C4-2B (cell line): ENCODE measurements around the gene GFPT1.

Source experiments
- H3K27ac ChIP-seq: fragments of 450-650 bp; 2 replicates; pipeline ENCODE4 v1.5.1; 2017
- ZFX ChIP-seq: fragments of 450-650 bp; IDR thresholded peaks from 2 replicates; pipeline ENCODE4 v1.6.1; 2017
- TF ChIP-seq, protein P1 (sequence below): fragments of 450-650 bp; conservative IDR thresholded peaks from 2 replicates; pipeline ENCODE4 v1.5.1; 2017; ENCODE audit warnings: mild to moderate bottlenecking

The GFPT1 gene

DNA sequence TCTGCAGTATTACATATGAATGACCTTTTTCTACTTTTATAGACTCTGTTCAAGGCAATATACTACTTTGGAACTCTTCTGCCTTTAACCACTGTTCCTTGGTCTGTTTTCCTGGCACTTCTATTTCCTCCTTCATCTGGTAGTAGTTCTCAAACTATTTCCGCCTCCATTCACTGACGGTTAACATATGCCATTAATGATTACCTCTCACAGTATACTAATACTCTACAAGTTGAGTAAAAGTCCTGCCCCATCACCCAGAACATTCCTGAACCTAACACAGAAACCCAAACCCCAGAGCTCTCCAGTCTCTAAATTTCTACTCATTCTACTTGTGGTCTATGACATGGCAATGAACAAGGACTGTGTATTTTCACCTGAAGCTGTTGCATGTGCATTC is 4.5 kb downstream of the GFPT1 start:
- H3K27ac ChIP-seq, result no peak overlapping the region

DNA sequence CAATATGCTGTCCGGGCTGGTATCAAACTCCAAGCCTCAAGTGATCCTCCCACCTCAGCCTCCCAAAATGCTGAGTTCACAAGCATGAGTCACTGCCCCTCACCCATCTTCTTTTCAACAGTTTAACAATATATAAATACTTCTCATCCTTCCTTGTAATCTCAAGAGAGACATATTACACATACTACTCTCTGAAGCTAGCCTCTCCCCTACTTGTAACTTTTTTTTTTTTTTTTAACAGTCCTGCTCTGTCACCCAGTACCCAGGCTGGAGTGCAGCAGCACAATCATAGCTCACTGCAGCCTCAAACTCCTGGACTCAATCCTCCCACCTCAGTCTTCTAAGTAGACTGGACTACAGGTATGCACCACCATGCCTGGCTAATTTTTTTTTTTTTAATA is 5.7 kb downstream of the GFPT1 start:
- no peak overlapping the region for H3K27ac ChIP-seq
- TF ChIP-seq, protein P1, sequence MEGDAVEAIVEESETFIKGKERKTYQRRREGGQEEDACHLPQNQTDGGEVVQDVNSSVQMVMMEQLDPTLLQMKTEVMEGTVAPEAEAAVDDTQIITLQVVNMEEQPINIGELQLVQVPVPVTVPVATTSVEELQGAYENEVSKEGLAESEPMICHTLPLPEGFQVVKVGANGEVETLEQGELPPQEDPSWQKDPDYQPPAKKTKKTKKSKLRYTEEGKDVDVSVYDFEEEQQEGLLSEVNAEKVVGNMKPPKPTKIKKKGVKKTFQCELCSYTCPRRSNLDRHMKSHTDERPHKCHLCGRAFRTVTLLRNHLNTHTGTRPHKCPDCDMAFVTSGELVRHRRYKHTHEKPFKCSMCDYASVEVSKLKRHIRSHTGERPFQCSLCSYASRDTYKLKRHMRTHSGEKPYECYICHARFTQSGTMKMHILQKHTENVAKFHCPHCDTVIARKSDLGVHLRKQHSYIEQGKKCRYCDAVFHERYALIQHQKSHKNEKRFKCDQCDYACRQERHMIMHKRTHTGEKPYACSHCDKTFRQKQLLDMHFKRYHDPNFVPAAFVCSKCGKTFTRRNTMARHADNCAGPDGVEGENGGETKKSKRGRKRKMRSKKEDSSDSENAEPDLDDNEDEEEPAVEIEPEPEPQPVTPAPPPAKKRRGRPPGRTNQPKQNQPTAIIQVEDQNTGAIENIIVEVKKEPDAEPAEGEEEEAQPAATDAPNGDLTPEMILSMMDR, result no peak
- no peak for TF ChIP-seq ZFX

More for the DNA sequence above, 4.5 kb downstream of the GFPT1 start:
- TF ChIP-seq, protein P1, result no peak
- TF ChIP-seq ZFX, result no peak

DNA sequence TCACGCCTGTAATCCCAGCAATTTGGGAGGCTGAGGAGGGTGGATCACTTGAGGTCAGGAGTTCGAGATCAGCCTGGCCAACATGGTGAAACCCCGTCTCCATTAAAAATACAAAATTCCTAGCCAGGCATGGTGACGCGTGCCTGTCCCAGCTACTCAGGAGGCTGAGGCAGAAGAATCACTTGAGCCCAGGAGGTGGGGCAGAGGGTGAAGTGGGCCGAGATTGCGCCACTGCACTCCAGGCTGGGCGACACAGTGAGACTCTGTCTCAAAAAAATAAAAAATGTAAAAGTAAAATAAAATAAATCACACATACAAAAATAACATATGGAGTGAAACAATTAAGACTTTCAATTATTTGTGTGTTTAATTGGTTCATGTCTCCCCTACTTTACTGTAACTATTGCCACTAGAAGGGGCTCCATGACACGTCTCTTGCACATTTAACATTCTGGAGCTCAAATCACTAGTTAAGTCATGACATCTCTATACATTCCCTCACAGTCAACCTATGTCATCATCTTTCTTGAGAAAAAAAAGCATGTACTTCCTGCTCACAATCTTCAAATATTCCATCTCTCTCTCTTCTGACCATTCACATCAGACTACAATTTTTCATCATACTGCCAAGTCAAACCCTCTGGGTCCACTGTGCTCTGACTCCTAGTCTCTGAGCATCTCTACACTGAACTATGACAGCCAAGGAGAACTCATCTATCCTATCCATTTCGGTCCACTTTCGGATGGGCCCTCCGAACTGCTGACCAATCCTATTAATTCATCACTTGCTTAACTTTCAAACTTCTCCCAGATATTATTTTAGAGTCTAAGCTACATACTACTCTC is 6.7 kb downstream of the GFPT1 start:
- TF ChIP-seq ZFX, result no peak
- TF ChIP-seq, protein P1, result no peak
- no peak overlapping the region for H3K27ac ChIP-seq

DNA sequence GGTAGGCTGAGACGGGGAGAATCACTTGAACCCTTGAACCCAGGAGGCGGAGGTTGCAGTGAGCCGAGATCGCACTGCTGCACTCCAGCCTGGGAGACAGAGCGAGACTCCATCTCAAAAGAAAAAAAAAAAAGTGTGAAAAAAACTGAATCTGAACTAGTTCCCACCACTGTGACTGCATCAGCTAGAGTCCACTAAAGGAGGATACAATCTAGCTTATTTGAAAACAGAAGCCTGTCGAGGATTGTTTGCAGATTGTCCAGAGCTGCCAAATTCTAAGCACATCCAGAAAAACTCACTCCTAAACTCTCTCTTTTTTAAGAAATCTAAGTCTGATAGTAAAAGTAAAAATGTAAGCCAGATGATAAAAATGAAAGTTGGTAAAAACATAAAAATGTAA is 10.6 kb downstream of the GFPT1 start:
- H3K27ac ChIP-seq, result no peak overlapping the region
- TF ChIP-seq ZFX, result no peak

DNA sequence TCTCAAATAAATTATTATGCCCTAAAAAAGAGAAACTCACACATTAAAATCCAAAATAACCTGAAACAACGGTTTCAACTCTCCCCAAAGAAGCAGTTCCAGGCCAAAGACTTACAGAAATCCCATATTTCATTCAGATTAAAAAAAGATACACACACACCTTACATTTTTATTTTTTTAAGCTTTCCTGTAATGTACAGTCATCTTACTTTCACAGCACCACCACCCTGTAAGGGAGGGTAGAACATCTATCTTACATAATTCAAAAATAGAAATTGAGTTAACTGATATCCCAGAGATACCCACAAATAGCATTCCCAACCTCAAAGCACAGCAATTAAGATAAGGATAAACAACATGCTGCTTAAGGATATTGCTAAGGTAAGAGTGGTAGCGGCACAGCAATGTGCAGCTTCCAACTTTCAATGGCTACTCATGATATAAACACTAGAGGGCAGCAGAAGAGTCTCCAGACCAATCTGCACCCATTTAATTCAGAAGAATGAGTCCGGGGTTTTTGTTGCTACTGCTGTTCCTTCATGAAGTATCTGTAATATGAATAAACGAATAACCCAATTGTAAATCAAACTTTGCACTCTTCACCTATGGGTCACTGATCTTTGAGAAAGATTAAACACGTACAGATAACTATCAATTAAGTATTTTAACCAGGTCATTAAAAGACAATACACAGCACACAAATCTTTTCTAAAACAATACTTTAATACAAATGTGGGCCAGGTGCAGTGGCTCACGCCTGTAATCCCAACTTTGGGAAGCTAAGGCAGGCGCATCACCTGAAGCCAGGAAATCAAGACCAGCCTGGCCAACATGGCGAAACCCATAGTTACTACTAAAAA is 11.3 kb downstream of the GFPT1 start:
- H3K27ac ChIP-seq, result no peak overlapping the region
- no peak for TF ChIP-seq ZFX
- TF ChIP-seq, protein P1, result peak; percentile 73

DNA sequence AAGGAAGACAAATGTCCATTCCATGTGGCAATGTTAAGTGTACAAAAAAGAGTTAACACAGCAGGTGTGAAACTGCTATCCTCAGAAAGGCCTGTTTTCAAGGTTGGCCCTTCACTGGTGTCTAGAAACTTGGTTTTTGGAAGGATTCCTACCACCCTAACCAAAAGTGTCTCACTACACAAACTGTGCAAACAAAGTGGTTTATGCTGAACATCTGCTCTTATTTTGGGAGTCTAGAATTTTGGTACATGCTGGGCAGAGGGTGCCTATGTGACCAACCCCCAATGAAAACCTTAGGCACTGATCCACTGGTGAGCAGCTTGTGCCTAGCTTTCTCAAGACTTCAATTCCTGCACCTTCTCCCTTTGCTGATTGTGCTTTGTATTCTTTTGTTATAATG is 14.3 kb downstream of the GFPT1 start:
- no peak overlapping the region for H3K27ac ChIP-seq
- no peak for TF ChIP-seq ZFX
- TF ChIP-seq, protein P1, result no peak

DNA sequence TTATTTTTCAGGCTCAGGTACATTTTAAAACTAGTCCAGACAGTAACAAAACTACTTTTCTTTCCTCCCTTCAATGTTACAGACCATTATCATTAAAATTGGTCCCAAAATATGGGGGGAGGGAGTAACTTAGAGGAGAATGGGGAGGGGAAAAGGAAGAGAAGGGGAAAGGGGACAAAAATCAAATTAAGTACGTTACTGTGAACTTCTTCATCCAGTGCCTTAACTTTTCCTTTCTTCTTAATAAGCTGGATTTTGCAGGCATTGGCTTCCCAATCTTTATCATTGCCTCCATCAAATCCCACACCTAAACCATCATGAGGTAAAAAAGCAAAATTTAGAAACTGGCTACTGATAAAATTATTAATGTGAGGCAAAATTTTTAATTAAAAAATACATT is 17.2 kb downstream of the GFPT1 start:
- TF ChIP-seq, protein P1, result no peak
- TF ChIP-seq ZFX, result no peak
- H3K27ac ChIP-seq, result no peak overlapping the region
